WERI-Rb-1 (cell line): Measurements from ENCODE around the gene TAC4.

Source experiments
- DNase-seq: peaks from one replicate; pipeline ENCODE4 v3.0.0-alpha.2; 2020
- H3K27ac ChIP-seq: fragments of 250-450 bp; sonication (Bioruptor Pico); 2 replicates; pipeline ENCODE4 v1.5.1; 2020; ENCODE audit warnings: mild to moderate bottlenecking, moderate library complexity
- H3K27me3 ChIP-seq: fragments of 250-450 bp; sonication (Bioruptor Pico); 2 replicates; pipeline ENCODE4 v1.5.1; 2021; ENCODE audit warnings: mild to moderate bottlenecking, low read depth, moderate library complexity; ENCODE audit not compliant: insufficient read depth, severe bottlenecking
- H3K36me3 ChIP-seq: fragments of 250-450 bp; sonication (Bioruptor Pico); 2 replicates; pipeline ENCODE4 v1.5.1; 2020; ENCODE audit warnings: mild to moderate bottlenecking, moderate library complexity
- H3K4me3 ChIP-seq: 2 replicates; pipeline ENCODE4 v1.5.1; 2011; ENCODE audit warnings: low read depth, mild to moderate bottlenecking, control low read depth, low read length
- H3K9me3 ChIP-seq: fragments of 250-450 bp; sonication (Bioruptor Pico); 2 replicates; pipeline ENCODE4 v1.5.1; 2021; ENCODE audit warnings: mild to moderate bottlenecking, moderate library complexity; ENCODE audit not compliant: severe bottlenecking
- TF ChIP-seq, protein P1 (sequence below): IDR thresholded peaks from 2 replicates; pipeline ENCODE4 v1.5.1; 2011; ENCODE audit warnings: low read depth, mild to moderate bottlenecking, control low read depth, inconsistent platforms, low read length

Gene TAC4, protein sequence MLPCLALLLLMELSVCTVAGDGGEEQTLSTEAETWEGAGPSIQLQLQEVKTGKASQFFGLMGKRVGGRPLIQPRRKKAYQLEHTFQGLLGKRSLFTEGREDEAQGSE

DNA sequence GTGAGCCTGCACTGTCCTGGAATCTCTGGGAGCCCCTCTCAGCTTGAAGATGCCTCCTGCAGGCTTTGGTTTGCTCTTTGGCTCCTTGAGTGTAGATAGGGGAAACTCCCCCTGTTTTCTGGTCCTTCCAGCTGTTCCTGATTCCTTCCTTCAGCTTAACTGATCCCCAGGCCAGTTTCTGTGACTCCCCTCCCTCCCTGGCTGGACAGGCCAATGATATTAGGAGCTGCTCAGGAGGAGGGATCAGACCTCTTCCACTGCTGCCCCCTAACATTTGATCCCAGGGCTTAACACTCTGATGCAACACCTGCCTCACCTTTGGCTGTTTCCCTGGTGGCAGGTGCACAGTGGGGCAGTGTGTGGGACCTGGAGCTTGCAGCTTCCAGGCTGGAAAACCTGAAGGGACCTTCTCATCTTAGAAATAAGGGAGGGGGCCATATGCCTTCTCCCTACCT lies at the start of gene TAC4:
Gene TAC4, minus strand, starts transcription at position 51 of the 455 bp plus-strand sequence. CDS start 52 bp downstream, outside the sequence.
- no peak within 1 kb of the TSS for H3K4me3 ChIP-seq
- peak; percentile 65 for DNase-seq
- TF ChIP-seq, protein P1, sequence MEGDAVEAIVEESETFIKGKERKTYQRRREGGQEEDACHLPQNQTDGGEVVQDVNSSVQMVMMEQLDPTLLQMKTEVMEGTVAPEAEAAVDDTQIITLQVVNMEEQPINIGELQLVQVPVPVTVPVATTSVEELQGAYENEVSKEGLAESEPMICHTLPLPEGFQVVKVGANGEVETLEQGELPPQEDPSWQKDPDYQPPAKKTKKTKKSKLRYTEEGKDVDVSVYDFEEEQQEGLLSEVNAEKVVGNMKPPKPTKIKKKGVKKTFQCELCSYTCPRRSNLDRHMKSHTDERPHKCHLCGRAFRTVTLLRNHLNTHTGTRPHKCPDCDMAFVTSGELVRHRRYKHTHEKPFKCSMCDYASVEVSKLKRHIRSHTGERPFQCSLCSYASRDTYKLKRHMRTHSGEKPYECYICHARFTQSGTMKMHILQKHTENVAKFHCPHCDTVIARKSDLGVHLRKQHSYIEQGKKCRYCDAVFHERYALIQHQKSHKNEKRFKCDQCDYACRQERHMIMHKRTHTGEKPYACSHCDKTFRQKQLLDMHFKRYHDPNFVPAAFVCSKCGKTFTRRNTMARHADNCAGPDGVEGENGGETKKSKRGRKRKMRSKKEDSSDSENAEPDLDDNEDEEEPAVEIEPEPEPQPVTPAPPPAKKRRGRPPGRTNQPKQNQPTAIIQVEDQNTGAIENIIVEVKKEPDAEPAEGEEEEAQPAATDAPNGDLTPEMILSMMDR = no peak
- H3K27ac ChIP-seq = no peak within 1 kb of the TSS
- H3K36me3 ChIP-seq = no peaks in the 10 kb centered on the region
- H3K9me3 ChIP-seq = no peaks in the 10 kb centered on the region
- H3K27me3 ChIP-seq = no peaks in the 10 kb centered on the region

DNA sequence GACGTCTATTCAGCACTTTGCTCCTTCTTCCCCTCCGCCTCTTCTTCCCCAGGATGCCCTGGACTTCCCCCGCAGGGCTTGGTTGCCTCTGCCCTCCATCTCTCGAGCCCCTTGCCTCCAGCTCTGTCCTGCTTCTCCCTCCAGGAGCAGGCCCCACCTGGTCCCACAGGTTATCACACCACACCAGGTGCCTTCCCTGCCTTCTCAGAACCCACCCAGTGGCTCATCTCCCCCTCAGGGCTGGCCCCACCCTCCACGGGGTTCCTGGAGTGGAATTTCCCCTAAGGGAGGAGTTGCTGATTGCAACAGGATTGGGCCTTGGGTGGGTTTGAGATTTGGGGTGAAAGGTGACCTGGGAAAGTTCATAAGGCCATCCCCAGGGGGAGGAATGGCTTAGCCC lies 49.0 kb upstream of the TAC4 start:
- TF ChIP-seq, protein P1 = no peak
- no peak overlapping the region for H3K27ac ChIP-seq
- no peaks in the 10 kb centered on the region for H3K36me3 ChIP-seq
- H3K4me3 ChIP-seq = no peak overlapping the region
- no peak for DNase-seq
- no peaks in the 10 kb centered on the region for H3K9me3 ChIP-seq
- no peaks in the 10 kb centered on the region for H3K27me3 ChIP-seq

DNA sequence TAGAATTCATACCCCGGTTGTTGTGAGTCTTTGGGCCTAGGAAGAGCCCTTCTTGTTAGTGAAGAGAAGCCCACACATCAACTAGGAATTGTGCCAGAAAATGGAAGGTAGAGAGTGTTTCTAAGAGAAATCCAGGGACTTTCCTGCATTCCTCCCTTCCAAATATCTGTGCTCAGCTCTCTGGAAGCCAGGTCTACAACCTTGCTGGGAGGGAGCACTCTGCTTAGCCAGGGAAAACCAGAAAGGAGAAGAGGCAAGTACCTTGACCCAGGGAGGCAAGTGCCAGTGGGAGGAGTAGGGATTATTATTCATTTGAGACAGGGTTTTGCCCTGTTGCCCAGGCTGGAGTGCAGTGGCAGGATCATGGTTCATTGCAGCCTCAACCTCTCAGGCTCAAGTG lies 48.4 kb upstream of the TAC4 start:
- Histone ChIP-seq H3K9me3 (no peaks in the 10 kb centered on the region), H3K27me3 (no peaks in the 10 kb centered on the region), H3K4me3 (no peak overlapping the region), H3K36me3 (no peaks in the 10 kb centered on the region), H3K27ac (no peak overlapping the region)
- TF ChIP-seq, protein P1 = no peak
- no peak for DNase-seq

DNA sequence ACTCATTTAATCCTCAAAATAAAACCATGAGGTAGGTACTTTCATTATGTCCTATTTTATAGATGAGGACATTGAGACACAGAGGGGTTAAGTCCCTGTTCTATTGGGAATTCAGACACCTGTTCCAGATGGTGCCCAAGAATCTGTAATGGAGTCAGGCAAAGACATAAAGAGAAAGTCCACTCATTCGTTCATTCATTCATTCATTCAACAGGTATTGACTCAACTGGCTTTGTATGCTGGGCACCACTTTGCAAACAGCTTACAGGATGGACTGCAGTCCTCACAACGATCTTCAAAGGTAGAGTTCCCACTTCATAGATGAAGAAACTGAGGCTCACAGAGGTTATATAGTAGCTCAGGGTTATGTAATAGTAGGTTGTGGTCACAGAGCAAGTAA lies 47.9 kb upstream of the TAC4 start:
- H3K36me3 ChIP-seq = no peaks in the 10 kb centered on the region

DNA sequence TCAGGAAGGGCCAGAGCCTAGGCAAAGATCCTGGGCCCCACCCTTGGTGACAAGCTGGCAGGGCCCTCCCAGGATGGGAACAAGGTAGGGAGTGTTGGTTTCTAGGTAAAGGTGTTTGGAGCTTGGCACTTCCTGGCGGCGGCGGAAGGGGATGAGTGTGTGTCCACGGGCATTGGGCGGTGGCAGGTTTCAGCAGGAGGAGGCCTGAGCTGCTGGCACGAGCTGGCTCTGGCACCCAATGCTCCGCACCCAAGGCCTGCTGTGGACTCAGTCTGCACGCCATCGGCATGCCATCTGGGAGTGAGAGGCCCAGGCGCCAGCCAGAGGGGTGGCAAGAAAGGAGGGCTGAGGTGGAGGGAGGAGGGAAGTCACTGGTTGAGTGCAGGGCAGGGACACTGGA lies 46.9 kb upstream of the TAC4 start:
- DNase-seq = no peak
- Histone ChIP-seq H3K4me3 (no peak overlapping the region), H3K36me3 (no peaks in the 10 kb centered on the region), H3K9me3 (no peaks in the 10 kb centered on the region), H3K27me3 (no peaks in the 10 kb centered on the region), H3K27ac (no peak overlapping the region)
- TF ChIP-seq, protein P1 = no peak

More for the DNA sequence above, 47.9 kb upstream of the TAC4 start:
- Histone ChIP-seq H3K27me3 (no peaks in the 10 kb centered on the region), H3K27ac (no peak overlapping the region), H3K9me3 (no peaks in the 10 kb centered on the region), H3K4me3 (no peak overlapping the region)
- no peak for DNase-seq
- TF ChIP-seq, protein P1 = no peak
